ACC112 (cell line): ENCODE measurements around the gene FGF11.
A peak's percentile ranks its signal among the peaks of the same experiment; 100 is the strongest.

ENCODE experiments used
- H2AFZ ChIP-seq: fragments of 200-600 bp; sonication (generic); one replicate; pipeline ENCODE4 v1.6.0; 2017; ENCODE audit warnings: antibody characterized with exemption, low read length; ENCODE audit not compliant: unreplicated experiment
- H3K27ac ChIP-seq: fragments of 200-600 bp; sonication (generic); 2 replicates; pipeline ENCODE4 v1.5.1; 2014; ENCODE audit warnings: low read depth, mild to moderate bottlenecking, antibody characterized with exemption, low read length, moderate library complexity
- H3K27me3 ChIP-seq: fragments of 200-600 bp; sonication (generic); 2 replicates; pipeline ENCODE4 v1.6.1; 2014; ENCODE audit warnings: mild to moderate bottlenecking, antibody characterized with exemption, low read length, moderate library complexity, mixed read lengths; ENCODE audit not compliant: insufficient read depth
- H3K36me3 ChIP-seq: fragments of 200-600 bp; sonication (generic); 2 replicates; pipeline ENCODE4 v1.6.1; 2016; ENCODE audit warnings: mild to moderate bottlenecking, antibody characterized with exemption, low read length, moderate library complexity, mixed read lengths; ENCODE audit not compliant: insufficient read depth
- H3K4me1 ChIP-seq: fragments of 200-600 bp; sonication (generic); one replicate; pipeline ENCODE4 v1.6.1; 2016; ENCODE audit warnings: low read length, mixed read lengths; ENCODE audit not compliant: insufficient read depth, unreplicated experiment, control insufficient read depth
- H3K4me3 ChIP-seq: fragments of 200-600 bp; sonication (generic); 2 replicates; pipeline ENCODE4 v1.5.1; 2014; ENCODE audit warnings: mild to moderate bottlenecking, low read depth, low read length
- H3K79me2 ChIP-seq: fragments of 200-600 bp; sonication (generic); one replicate; pipeline ENCODE4 v1.6.0; 2016; ENCODE audit warnings: low read length; ENCODE audit not compliant: control insufficient read depth, unreplicated experiment, insufficient read depth

The FGF11 gene

DNA sequence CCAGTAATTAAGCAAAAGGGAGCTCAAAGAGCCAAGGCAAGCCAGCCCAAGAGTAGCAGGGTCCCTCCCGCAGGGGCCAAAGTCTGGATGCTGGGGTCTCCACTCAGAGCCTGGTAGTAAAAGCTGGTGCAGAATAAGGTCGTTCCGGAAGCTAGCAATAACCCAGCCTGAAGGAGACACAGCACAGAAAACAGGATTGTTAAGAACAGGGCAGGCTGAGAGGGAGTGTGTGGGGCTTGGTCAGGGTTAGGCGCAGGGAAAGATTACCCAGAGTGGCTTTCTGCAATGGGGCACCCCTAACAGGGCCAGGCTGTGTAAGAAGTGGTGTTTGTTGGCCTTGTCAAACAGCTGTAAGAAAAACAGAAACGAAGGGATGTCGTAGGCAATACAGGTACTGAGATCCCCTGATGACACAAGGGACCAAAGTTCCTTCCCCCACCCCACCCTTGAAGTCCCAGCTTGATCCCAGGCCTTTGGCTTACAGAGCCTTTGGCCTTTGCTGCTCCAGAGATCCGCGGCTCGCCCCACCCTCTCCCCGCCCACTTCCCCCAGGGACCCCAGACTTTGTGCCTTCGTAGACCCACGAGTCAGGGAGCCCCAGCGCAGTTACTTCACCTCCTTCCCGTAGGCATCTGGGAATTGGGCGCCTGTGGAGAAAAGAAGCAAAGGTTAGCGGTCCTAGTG lies 36.1 kb upstream of the FGF11 start:
- Histone ChIP-seq H3K27me3 (no peaks in the 10 kb centered on the region), H3K4me1 (peaks cover 9% of the 10 kb centered on the region), H2AFZ (peak overlapping the region; percentile 77), H3K79me2 (peaks cover 26% of the 10 kb centered on the region), H3K36me3 (no peaks in the 10 kb centered on the region), H3K4me3 (peak overlapping the region; percentile 89), H3K27ac (peak overlapping the region; percentile 17)

DNA sequence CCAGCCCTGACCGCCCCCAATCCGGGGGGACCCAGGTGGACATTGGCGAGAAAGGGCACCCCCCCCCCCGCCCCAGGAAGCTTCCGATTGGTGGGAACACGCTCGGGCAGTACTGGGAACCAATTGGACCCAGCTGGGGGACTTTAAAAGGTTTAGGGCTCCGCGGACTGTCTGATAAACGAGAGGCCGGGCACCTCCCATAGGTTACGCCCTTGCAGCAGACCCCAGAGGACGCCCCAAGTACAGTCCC lies 35.7 kb upstream of the FGF11 start:
- Histone ChIP-seq H3K27me3 (no peaks in the 10 kb centered on the region), H3K4me1 (peaks cover 9% of the 10 kb centered on the region), H3K79me2 (peaks cover 26% of the 10 kb centered on the region), H3K36me3 (no peaks in the 10 kb centered on the region), H3K4me3 (peak overlapping the region; percentile 89), H2AFZ (peak overlapping the region; percentile 77), H3K27ac (peak overlapping the region; percentile 17)

DNA sequence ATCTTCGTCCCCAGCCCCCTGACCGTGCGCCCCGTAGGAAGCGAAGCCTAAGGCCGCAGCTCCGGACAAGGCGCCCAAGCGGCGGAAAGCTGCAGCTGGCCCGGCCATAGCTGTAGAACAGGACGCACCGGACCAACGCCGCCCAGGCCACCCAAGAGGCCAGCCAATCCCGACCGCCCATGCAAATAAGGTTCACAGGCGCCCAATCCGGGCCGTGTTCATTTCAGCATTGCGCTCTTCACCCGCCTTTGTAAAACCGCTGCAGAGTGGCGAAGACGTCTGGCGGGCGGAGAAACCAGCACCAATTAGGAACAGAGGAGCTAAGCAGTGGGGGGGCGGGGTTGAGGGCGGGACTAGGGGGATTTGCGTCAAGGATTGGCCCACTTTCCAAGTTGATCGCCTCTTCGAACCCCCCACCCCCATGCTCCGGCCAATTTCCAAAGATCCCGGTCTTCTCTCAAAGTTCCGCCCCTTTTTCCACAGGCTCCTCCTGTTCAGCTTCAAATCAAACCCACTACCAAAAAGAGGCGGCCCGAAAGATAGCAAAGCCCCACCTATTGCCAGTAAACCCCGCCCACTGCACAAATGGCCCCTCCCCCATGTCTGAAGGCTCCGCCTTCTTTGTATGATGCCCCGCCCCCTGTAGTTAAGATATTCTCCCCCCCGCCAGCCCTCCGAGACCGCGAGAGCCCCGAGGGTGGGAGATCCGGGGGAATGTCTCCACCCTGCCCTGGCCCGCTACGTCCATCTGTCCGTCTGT lies 35.2 kb upstream of the FGF11 start, which contains the start of gene TMEM256:
TMEM256 (minus strand) TSS at position 121 of the 760 bp plus-strand sequence; CDS start at position 108, 13 bp downstream.
- H3K4me1 ChIP-seq, result peaks cover 9% of the 10 kb centered on the region
- peak within 1 kb of the TSS; percentile 85 for H2AFZ ChIP-seq
- H3K27ac ChIP-seq, result peak within 1 kb of the TSS; percentile 53
- peak within 1 kb of the TSS; percentile 89 for H3K4me3 ChIP-seq
- H3K27me3 ChIP-seq, result no peaks in the 10 kb centered on the region
- peaks cover 26% of the 10 kb centered on the region for H3K79me2 ChIP-seq
- H3K36me3 ChIP-seq, result no peaks in the 10 kb centered on the region

DNA sequence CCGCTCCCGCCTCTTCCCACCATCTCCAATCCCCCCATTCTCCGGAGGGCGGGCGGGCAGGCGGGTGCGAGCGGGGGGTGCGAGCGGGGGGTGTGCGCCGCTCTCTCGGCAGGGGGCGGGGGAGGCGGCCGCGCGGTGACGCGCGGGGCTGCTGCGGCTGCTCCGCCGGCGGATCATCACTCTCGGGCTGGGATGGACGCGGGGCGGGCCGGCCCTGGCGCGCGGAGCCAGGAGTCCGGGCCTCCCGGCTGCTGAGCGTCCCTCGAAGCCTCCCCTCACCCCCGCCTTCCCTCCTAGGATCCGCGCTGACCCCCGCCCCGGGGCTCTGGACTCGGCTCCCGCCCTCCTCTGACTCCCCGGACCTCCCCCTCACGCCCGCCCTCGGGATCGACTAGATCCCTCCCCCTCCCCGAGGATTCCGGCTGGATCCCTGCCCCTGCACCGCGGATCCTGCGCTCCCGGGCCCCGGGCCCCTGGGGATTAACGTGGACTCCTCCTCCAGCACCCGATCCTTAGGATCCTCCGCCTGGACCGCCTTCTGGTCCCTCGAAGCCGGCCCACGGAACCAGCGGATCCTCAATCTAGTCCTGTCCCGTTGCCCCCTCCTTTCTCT lies 34.5 kb upstream of the FGF11 start:
- Histone ChIP-seq H3K4me1 (peaks cover 9% of the 10 kb centered on the region), H3K4me3 (peak overlapping the region; percentile 89), H2AFZ (peak overlapping the region; percentile 85), H3K79me2 (peaks cover 26% of the 10 kb centered on the region), H3K27me3 (no peaks in the 10 kb centered on the region), H3K27ac (no peak overlapping the region), H3K36me3 (0 out of 2 replicates have a peak, but pooled peaks cover 7% of the 10 kb centered on the region)

DNA sequence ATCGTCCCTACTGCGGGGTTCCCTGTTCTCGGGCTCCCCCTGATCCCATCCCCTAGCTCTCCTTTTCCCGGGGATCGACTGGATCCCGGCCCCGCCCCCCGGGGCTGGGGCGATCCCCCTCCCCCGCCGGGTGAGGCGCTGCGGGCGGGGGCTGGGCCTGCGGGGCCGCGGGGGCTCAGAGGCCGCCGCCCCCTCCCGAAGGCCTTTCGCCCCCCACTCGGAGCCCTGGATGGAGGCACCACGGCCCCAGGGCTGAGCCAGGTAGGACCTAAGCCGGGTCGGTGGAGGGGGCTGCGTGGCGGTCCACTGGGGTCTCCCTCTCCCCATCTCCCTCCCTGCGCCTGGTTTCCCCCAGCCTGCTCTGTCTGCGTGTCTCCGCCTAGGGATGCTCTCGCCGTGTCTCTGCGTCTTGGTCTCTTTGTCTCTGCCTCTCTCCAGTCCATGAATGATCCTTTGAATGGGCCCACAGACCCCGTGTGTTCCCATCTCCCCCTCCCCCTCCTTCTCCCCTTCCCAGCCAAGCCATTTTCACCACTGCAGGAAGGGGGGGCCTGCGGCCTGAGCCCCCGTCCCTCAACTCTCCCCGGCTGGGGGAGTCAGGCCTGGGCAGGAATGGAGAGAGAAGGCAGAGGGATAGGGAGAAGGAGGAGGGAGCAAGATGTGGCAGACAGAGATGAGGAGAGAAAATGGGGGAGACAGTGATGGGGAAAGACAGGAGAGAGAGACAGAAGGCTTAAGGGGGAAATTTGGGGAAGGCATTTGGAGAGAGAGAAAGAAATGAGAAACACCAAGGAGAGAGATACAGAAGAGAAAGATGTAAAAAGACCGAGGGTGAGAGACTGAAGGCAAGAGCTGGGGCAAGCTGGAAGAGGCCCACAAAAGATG lies 33.7 kb upstream of the FGF11 start:
- no peak overlapping the region for H3K27ac ChIP-seq

DNA sequence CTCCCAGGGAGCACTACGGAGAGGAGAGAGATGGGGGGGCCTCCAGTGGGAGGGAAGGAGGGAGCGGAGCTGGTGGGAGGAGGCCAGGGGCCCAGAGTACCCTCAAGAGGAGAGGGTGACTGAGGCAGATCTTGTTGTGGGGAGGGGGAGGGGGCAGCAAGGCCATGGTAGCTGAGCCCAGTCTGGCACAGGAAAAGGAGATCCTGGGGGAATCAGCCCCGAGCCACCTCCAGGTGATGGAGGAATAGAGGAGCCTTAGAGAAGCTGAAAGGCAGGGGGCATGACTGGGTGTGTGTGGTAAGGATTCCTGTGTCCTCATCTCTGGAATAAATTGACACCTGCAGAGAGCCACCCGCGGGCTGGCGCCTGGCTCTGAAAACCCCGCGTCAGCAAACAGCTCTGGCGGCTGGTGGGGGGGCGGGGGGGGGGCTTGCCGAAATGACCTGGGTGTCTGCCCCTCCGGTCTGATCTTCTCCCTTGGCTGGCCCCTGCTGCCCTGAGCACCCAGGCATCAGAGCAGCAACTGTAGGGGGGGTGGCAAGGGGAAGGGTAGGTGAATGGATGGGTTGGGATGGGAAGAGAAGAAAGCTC lies 33.0 kb upstream of the FGF11 start:
- peaks cover 26% of the 10 kb centered on the region for H3K79me2 ChIP-seq
- H3K4me1 ChIP-seq, result peaks cover 9% of the 10 kb centered on the region
- H2AFZ ChIP-seq, result no peak overlapping the region
- H3K27ac ChIP-seq, result no peak overlapping the region
- H3K36me3 ChIP-seq, result 0 out of 2 replicates have a peak, but pooled peaks cover 7% of the 10 kb centered on the region
- H3K4me3 ChIP-seq, result peak overlapping the region; percentile 89
- no peaks in the 10 kb centered on the region for H3K27me3 ChIP-seq

More for the DNA sequence above, 33.7 kb upstream of the FGF11 start:
- H3K79me2 ChIP-seq, result peaks cover 26% of the 10 kb centered on the region
- peaks cover 9% of the 10 kb centered on the region for H3K4me1 ChIP-seq
- H3K27me3 ChIP-seq, result no peaks in the 10 kb centered on the region
- H2AFZ ChIP-seq, result peak overlapping the region; percentile 85
- peak overlapping the region; percentile 89 for H3K4me3 ChIP-seq
- 0 out of 2 replicates have a peak, but pooled peaks cover 7% of the 10 kb centered on the region for H3K36me3 ChIP-seq

DNA sequence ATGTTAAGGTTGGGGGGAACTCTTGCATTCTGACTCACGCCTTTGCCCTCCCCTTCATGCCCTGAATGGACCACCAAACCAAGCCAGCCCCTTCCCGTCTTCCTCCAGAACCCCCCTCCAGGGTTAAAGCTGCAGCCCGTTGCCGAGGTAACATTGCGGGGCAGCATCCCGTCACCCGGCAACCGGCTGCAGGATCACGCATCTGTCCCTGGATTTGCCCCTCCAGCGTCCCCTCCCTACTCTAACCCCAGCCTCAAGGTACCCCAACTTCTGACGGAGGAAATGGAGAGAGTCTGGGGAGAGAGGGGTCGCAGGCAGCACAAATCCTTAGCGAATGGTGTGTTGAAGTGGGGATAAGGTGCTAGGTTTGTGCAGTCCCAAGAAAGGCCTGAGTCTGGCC lies 32.2 kb upstream of the FGF11 start:
- Histone ChIP-seq H3K79me2 (peaks cover 24% of the 10 kb centered on the region), H3K4me3 (no peak overlapping the region; the same call in 1 of the 2 replicates), H3K27ac (no peak overlapping the region), H3K27me3 (no peaks in the 10 kb centered on the region), H3K4me1 (peaks cover 9% of the 10 kb centered on the region), H3K36me3 (0 out of 2 replicates have a peak, but pooled peaks cover 7% of the 10 kb centered on the region), H2AFZ (no peak overlapping the region)

DNA sequence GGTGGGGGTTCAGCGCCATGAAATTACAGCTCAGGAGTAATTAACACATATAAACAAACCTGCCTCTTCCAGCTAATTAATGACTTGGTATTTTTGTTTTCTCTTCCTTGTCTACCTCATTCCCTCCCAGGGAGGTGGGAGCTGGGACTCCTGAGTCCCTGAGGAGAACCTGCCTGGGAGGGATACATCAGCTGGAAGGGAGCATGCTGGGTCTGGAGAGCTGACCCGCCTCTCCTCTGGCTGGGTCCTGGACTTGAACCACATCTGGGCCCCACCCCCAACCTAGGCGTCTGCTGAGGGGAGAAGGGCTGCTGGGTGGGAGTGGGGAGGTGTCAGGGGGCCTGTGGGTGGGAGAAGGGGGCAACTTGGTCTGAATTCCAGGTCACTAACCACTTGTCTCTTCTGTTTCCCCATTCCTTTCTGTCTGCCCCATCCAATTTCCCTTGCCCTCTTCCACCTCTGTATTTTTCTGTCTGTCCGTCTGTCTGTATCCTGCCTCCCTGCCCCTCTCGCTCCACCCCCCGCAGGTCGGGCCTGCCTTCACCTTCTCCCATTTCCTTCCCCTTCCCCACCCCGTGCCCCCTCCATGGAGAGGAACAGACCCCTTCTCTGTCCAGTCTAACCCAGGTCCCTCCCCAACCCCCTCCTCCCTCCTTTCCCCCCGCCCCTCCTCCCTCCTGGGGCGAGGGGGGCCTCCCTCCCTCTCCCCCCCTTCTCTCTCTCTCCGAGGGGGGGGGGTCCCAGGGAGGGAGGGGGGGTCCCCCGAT lies 31.6 kb upstream of the FGF11 start, which contains the start of gene NLGN2:
NLGN2 (plus strand) TSS at position 361 of the 767 bp plus-strand sequence. CDS start 411 bp downstream, outside the sequence.
- H3K36me3 ChIP-seq, result 0 out of 2 replicates have a peak, but pooled peaks cover 7% of the 10 kb centered on the region
- peaks cover 23% of the 10 kb centered on the region for H3K79me2 ChIP-seq
- H3K27me3 ChIP-seq, result no peaks in the 10 kb centered on the region
- no peak within 1 kb of the TSS for H3K27ac ChIP-seq
- no peak within 1 kb of the TSS for H2AFZ ChIP-seq
- peaks cover 8% of the 10 kb centered on the region for H3K4me1 ChIP-seq
- no peak within 1 kb of the TSS; the same call in 1 of the 2 replicates for H3K4me3 ChIP-seq

DNA sequence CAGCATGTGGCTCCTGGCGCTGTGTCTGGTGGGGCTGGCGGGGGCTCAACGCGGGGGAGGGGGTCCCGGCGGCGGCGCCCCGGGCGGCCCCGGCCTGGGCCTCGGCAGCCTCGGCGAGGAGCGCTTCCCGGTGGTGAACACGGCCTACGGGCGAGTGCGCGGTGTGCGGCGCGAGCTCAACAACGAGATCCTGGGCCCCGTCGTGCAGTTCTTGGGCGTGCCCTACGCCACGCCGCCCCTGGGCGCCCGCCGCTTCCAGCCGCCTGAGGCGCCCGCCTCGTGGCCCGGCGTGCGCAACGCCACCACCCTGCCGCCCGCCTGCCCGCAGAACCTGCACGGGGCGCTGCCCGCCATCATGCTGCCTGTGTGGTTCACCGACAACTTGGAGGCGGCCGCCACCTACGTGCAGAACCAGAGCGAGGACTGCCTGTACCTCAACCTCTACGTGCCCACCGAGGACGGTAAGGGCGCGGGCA lies 31.0 kb upstream of the FGF11 start:
- Histone ChIP-seq H3K27ac (no peak overlapping the region), H3K79me2 (peaks cover 18% of the 10 kb centered on the region), H3K27me3 (no peaks in the 10 kb centered on the region), H3K4me3 (no peak overlapping the region), H3K4me1 (peaks cover 9% of the 10 kb centered on the region), H3K36me3 (0 out of 2 replicates have a peak, but pooled peaks cover 7% of the 10 kb centered on the region), H2AFZ (no peak overlapping the region)
